KOPT-K1 (cell line): ENCODE data around the gene ABHD12.
A peak's percentile ranks its signal among the peaks of the same experiment; 100 is the strongest.

Source experiments
- H3K27ac ChIP-seq: fragments of 200-600 bp; sonication (generic); 2 replicates; pipeline ENCODE4 v1.5.1; 2016; ENCODE audit warnings: antibody characterized with exemption, mild to moderate bottlenecking, low read depth, low read length; ENCODE audit not compliant: poor library complexity, severe bottlenecking
- H3K36me3 ChIP-seq: fragments of 200-600 bp; sonication (generic); 2 replicates; pipeline ENCODE4 v1.5.1; 2017; ENCODE audit warnings: antibody characterized with exemption, mild to moderate bottlenecking, low read length, moderate library complexity; ENCODE audit not compliant: insufficient read depth
- H3K9me3 ChIP-seq: fragments of 200-600 bp; sonication (generic); 2 replicates; pipeline ENCODE4 v1.5.1; 2017; ENCODE audit warnings: antibody characterized with exemption, low read length, mild to moderate bottlenecking; ENCODE audit not compliant: insufficient read depth, poor library complexity, severe bottlenecking

The ABHD12 gene

GRCh38 chr20:25397821-25398220 is 7.2 kb upstream of the ABHD12 start:
- Histone ChIP-seq H3K9me3 (peaks cover 17% of the 10 kb centered on the region), H3K27ac (no peak overlapping the region), H3K36me3 (no peaks in the 10 kb centered on the region)

GRCh38 chr20:25397096-25397495 is 6.5 kb upstream of the ABHD12 start:
- no peak overlapping the region for H3K27ac ChIP-seq
- H3K36me3 ChIP-seq, result no peaks in the 10 kb centered on the region

DNA sequence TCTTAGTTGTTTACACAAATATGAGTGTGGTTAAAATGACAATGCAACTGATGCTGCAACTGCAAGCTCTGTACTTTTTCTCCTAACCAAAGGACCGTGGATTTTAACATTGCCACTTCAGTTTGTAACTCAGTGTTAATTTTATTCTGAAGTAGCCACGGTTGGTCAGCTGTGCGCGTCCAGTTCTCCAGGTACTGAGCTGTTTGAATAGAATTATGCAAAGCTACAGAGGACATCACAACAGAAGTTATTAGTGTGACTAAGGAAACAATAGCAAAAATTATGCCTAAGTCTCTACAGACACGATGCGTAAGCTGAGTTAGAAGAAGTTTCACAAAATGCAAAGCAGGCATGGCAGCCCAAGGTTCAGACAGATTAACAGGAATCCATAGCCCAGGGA is 4.4 kb upstream of the ABHD12 start:
- Histone ChIP-seq H3K36me3 (no peaks in the 10 kb centered on the region), H3K9me3 (no peaks in the 10 kb centered on the region), H3K27ac (peak overlapping the region; percentile 57)

More at GRCh38 chr20:25397096-25397495, 6.5 kb upstream of the ABHD12 start:
- H3K9me3 ChIP-seq, result peaks cover 10% of the 10 kb centered on the region

DNA sequence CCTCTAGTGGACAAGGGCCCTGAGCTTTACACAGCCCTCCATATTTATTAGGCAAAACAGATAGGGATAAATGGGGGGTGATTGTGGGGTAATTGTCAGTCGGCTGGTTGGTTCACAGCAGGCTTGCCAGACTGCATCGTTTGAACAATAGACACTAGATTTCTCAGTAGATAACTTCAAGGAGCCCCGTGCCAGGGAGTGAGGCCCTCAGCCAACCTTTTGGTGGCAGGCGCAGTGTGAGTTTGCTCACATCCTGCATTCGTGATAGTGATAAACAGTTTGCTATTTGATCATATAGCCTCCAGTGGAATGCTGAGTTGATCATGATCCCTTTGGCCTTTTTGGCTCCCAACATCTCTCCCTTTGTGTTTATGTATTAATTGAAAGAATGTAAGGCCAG is 3.6 kb upstream of the ABHD12 start:
- Histone ChIP-seq H3K9me3 (no peaks in the 10 kb centered on the region), H3K27ac (peak overlapping the region; percentile 57), H3K36me3 (no peaks in the 10 kb centered on the region)

DNA sequence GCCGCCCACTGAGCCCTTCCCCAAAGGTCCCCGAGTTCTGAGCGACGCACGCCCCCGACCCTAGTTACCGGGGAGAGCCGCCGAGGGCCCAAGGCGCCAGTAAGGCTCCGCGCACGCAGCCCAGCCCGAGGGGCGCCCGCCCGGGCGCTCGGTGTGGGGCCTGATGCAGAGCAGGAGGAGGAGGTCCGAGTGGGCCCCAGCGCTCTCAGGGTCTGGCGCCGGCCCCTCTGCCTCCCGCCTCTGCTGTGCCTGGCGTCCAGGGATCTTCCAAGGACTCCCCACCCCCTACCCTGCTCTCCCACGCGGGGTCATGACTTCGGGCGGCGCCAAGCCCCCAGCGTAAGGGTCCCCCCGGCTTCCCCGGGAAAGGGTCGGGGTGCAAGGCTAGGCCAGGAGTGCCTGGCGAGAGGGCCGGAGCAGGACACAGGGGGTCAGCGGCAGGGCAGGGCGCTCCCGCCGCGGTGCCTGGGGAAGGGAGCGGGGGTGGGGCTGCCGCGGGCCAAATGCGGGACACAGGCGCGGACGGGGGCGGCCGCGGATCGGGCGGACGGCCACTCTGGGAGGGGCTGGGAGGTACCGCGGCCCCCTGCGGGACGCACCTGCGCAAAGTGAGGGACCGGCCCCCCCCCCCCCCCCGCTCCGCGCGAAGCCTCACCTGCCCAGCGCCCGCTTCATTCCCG is 637 bp downstream of the ABHD12 start:
- Histone ChIP-seq H3K36me3 (peaks cover 8% of the 10 kb centered on the region), H3K9me3 (no peaks in the 10 kb centered on the region), H3K27ac (peak overlapping the region; percentile 68)

- peaks cover 14% of the 10 kb centered on the region for H3K36me3 ChIP-seq
- no peaks in the 10 kb centered on the region for H3K9me3 ChIP-seq
- peak overlapping the region; percentile 68 for H3K27ac ChIP-seq
Measured at GRCh38 chr20:25389401-25389857, 1.2 kb downstream of the ABHD12 start.

DNA sequence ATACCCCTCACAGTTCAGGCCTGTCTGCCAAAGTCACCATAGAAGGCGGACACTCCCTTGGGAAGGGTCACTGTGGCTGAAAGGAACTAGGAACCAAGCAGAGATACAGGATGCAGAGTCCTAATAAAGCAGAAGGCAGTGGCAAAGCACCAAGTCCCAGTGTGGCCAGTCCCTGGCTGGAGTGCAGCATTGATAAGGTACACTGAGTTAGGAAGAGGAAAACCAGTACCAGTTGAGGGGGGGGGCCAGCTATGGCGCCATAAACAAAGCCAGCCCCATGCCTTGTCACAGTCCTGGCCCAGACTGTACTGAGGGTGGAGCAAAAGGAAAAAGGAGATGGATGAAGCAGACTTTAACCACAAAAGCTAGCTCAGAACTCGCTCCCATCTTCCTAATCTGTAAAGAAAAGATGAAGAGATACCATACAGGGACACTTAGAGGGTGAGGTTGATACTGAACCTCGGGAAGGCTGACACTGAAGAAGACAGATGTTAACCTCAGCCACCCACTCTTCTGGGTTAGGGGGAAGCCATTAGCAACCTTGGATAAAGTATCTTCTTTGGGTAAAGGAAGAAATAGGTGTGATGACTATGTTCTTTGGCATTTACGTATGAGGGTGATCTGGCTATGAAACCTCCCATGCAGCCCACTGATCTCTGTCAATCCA is 7.8 kb downstream of the ABHD12 start:
- Histone ChIP-seq H3K27ac (no peak overlapping the region), H3K36me3 (peaks cover 42% of the 10 kb centered on the region)

DNA sequence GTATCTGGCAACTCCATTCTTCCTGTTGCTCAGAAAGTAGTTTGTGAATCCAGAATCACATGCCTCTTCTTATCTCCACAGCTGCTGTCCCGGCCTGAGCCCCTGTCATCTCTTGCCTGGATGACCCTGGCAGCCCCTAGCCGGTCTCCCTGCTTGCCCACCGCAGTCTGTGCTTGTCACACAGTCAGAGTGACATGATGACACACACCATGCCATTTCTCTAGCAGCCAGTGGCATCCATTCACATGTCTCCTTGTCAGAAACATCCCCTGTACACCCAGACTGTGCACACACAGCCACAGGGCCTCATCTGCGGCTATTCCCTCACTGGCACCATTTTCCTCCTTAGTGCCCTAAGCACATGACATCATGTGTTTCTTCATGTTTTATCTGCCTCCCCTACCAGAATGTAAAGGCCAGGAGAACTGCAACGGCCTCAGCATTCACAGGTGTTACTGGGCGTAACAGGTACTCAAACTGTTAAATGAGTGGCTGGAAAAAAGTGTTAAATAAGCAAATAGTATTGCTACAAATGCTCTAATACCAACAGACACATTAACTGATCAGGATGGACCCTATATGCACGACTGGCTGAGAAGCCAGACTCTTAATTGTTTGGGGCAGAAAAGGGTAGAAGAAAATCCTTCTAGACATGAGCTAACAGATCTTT is 9.6 kb downstream of the ABHD12 start:
- peaks cover 41% of the 10 kb centered on the region for H3K36me3 ChIP-seq
- H3K9me3 ChIP-seq, result no peaks in the 10 kb centered on the region
- H3K27ac ChIP-seq, result no peak overlapping the region

More for the DNA sequence above, 7.8 kb downstream of the ABHD12 start:
- no peaks in the 10 kb centered on the region for H3K9me3 ChIP-seq

- Histone ChIP-seq H3K9me3 (no peaks in the 10 kb centered on the region), H3K27ac (no peak overlapping the region), H3K36me3 (peaks cover 33% of the 10 kb centered on the region)
Measured at GRCh38 chr20:25378884-25379733, 11.5 kb downstream of the ABHD12 start.

- H3K36me3 ChIP-seq, result peaks cover 33% of the 10 kb centered on the region
- no peak overlapping the region for H3K27ac ChIP-seq
- no peaks in the 10 kb centered on the region for H3K9me3 ChIP-seq
Measured at GRCh38 chr20:25378189-25378883, 12.3 kb downstream of the ABHD12 start.

DNA sequence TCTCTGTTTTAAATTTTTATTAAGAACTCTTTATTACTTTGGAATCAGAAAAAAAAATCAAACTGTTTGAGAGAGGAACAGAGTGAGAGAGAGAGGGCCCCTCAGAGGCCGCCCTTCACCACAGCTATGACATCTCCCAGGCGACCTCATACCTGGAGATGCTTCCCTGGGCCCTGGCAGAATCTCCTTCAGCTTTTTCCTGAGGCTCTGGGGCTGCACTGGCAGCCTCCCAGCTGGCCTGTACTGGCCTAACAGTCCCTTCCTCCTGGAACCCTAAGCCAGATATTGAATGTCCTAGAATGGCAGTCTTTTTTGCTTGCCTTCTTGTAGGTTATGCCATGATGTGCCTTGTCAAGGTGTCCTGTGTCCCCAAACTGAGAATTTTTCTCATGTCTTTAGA is 13.7 kb downstream of the ABHD12 start:
- Histone ChIP-seq H3K27ac (no peak overlapping the region), H3K36me3 (peaks cover 18% of the 10 kb centered on the region), H3K9me3 (peaks cover 5% of the 10 kb centered on the region)

DNA sequence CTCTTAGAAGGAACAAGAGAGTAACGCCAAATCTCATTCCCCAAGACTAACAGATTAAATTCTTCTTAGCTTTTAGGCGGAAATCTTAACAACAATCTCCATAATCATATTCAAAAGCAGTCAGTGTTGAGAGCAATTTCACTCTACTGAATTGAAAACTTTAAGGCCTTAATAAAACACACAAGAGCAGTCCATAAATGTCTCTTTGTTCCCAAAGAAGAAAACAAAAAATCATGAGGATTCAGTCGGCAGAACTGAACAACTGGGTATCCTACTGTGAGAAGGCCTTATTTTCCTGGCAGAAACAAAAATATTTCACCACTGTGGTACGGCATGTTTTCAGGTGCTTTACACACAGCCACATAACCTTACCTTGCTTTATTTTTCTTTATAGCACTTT is 14.4 kb downstream of the ABHD12 start:
- peaks cover 5% of the 10 kb centered on the region for H3K9me3 ChIP-seq
- no peak overlapping the region for H3K27ac ChIP-seq
- peaks cover 12% of the 10 kb centered on the region for H3K36me3 ChIP-seq

DNA sequence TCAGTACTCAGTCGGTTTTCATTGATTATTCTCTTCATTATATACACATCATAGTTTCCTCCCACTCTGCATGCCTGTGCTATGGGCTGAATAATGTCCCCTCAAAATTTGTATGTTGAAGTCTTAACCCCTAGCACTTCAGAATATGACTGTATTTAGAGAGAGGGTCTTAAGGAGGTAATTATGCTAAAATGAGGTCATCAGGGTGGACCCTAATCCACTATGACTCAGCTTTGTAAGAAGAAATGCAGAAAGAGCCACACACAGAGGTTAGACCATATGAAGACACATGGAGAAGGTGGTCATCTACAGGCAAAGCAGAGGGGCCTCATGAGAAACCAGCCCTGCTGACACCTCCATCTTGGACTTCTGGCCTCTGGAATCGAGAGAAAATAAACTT is 15.8 kb downstream of the ABHD12 start:
- peaks cover under 1% of the 10 kb centered on the region for H3K36me3 ChIP-seq
- H3K27ac ChIP-seq, result no peak overlapping the region

GRCh38 chr20:25372584-25373336 is 17.9 kb downstream of the ABHD12 start:
- peaks cover 5% of the 10 kb centered on the region for H3K9me3 ChIP-seq
- H3K27ac ChIP-seq, result no peak overlapping the region
- peaks cover under 1% of the 10 kb centered on the region; the same call in 1 of the 2 replicates for H3K36me3 ChIP-seq

More for the DNA sequence above, 15.8 kb downstream of the ABHD12 start:
- peaks cover 5% of the 10 kb centered on the region for H3K9me3 ChIP-seq
